HS-5 (cell line): Measurements from ENCODE around the gene NFKB1.

Experiments used
- DNase-seq: peaks from one replicate; pipeline ENCODE4 v3.0.0-alpha.2; 2012; ENCODE audit warnings: low read depth

The NFKB1 gene

GRCh38 chr4:102500352-102500695, 835 bp upstream of the NFKB1 start:
- DNase-seq, result no peak

GRCh38 chr4:102501447-102501696, 213 bp downstream of the NFKB1 start:
- DNase-seq, result no peak

- no peak for DNase-seq
Observed at GRCh38 chr4:102502543-102502818, 1.3 kb downstream of the NFKB1 start.

- no peak for DNase-seq
Observed at GRCh38 chr4:102503301-102503746, 2.2 kb downstream of the NFKB1 start.

- DNase-seq, result no peak
Observed at GRCh38 chr4:102503831-102504786, 3.0 kb downstream of the NFKB1 start.

GRCh38 chr4:102504941-102505340, 3.8 kb downstream of the NFKB1 start:
- no peak for DNase-seq

GRCh38 chr4:102505708-102506107, 4.5 kb downstream of the NFKB1 start:
- no peak for DNase-seq

GRCh38 chr4:102506523-102506922, 5.4 kb downstream of the NFKB1 start:
- DNase-seq, result no peak

- DNase-seq, result no peak
Observed at GRCh38 chr4:102511830-102512605, 10.9 kb downstream of the NFKB1 start.

GRCh38 chr4:102514298-102514964, 13.3 kb downstream of the NFKB1 start:
- no peak for DNase-seq

GRCh38 chr4:102517753-102518152, 16.6 kb downstream of the NFKB1 start:
- DNase-seq, result no peak

GRCh38 chr4:102518703-102519131, 17.6 kb downstream of the NFKB1 start:
- DNase-seq, result no peak

GRCh38 chr4:102519925-102520324, 18.8 kb downstream of the NFKB1 start:
- DNase-seq, result no peak

GRCh38 chr4:102521570-102521969, 20.4 kb downstream of the NFKB1 start:
- DNase-seq, result no peak

- DNase-seq, result no peak
Observed at GRCh38 chr4:102522031-102522440, 20.9 kb downstream of the NFKB1 start.

GRCh38 chr4:102524691-102525090, 23.5 kb downstream of the NFKB1 start:
- DNase-seq, result no peak

GRCh38 chr4:102525097-102525496, 23.9 kb downstream of the NFKB1 start:
- no peak for DNase-seq

GRCh38 chr4:102525504-102525903, 24.3 kb downstream of the NFKB1 start:
- no peak for DNase-seq

- DNase-seq, result no peak
Observed at GRCh38 chr4:102526532-102526931, 25.4 kb downstream of the NFKB1 start.

GRCh38 chr4:102527695-102528283, 26.6 kb downstream of the NFKB1 start:
- DNase-seq, result no peak

- no peak for DNase-seq
Observed at GRCh38 chr4:102529977-102530376, 28.8 kb downstream of the NFKB1 start.

GRCh38 chr4:102530986-102531385, 29.8 kb downstream of the NFKB1 start:
- no peak for DNase-seq

GRCh38 chr4:102531462-102531861, 30.3 kb downstream of the NFKB1 start:
- no peak for DNase-seq
